Keratinocyte (primary cell): Measurements from ENCODE around the gene CCS. TPM values are rescaled to one million over a fixed set of nuclear protein-coding genes. Genes with fewer than 3 reads are reported as not detected.

Experiments
- DNase-seq: peaks from one replicate; pipeline ENCODE4 v3.0.0-alpha.2; 2011; ENCODE audit warnings: low read depth, missing footprints, low spot score
- FAIRE-seq: peaks from 2 replicates; lab custom pipeline; 2011; peaks lifted over from hg19 to GRCh38; lab: Jason Lieb, UNC
- H2AFZ ChIP-seq: 2 replicates; pipeline ENCODE4 v1.6.0; 2012; ENCODE audit warnings: low read length, control low read depth, inconsistent platforms; ENCODE audit not compliant: control insufficient read depth
- H3K27ac ChIP-seq: 2 replicates; pipeline ENCODE4 v1.5.1; 2011; ENCODE audit warnings: low read length; ENCODE audit not compliant: control insufficient read depth, insufficient read depth
- H3K27me3 ChIP-seq: 3 replicates; pipeline ENCODE4 v1.6.0; 2011; ENCODE audit warnings: low read length; ENCODE audit not compliant: control insufficient read depth, insufficient read depth; ENCODE audit errors: extremely low read depth
- H3K36me3 ChIP-seq, 2 experiments: 2 replicates in 1 of 2; 3 replicates in 1 of 2; pipeline ENCODE4 v1.5.1; 2011; ENCODE audit warnings: low read length in 2 of 2, mild to moderate bottlenecking in 1 of 2; ENCODE audit not compliant: control insufficient read depth in 2 of 2, insufficient read depth in 2 of 2; ENCODE audit errors: extremely low read depth in 1 of 2
- H3K4me1 ChIP-seq: 3 replicates; pipeline ENCODE4 v1.5.1; 2011; ENCODE audit warnings: low read length; ENCODE audit not compliant: control insufficient read depth, insufficient read depth; ENCODE audit errors: extremely low read depth
- H3K4me2 ChIP-seq: 3 replicates; pipeline ENCODE4 v1.6.0; 2011; ENCODE audit warnings: low read depth, low read length; ENCODE audit not compliant: control insufficient read depth, insufficient read depth; ENCODE audit errors: extremely low read depth
- H3K4me3 ChIP-seq, 3 experiments: fragments of 200-600 bp in 1 of 3; sonication (generic) in 1 of 3; 2 replicates in 2 of 3; 3 replicates in 1 of 3; pipeline ENCODE4 v1.5.1; 2011 to 2016; ENCODE audit warnings: low read length in 3 of 3, mild to moderate bottlenecking in 3 of 3, control low read depth in 2 of 3, inconsistent platforms in 1 of 3, low read depth in 1 of 3, mixed read lengths in 1 of 3, mixed run types in 1 of 3, moderate library complexity in 1 of 3; ENCODE audit not compliant: control insufficient read depth in 2 of 3, insufficient read depth in 2 of 3; ENCODE audit errors: extremely low read depth in 1 of 3
- H3K79me2 ChIP-seq: 2 replicates; pipeline ENCODE4 v1.6.0; 2012; ENCODE audit warnings: low read length; ENCODE audit not compliant: control insufficient read depth, insufficient read depth
- H3K9ac ChIP-seq: 3 replicates; pipeline ENCODE4 v1.6.0; 2011; ENCODE audit warnings: low read length; ENCODE audit not compliant: control insufficient read depth, insufficient read depth; ENCODE audit errors: extremely low read depth
- H3K9me1 ChIP-seq: 3 replicates; pipeline ENCODE4 v1.6.0; 2011; ENCODE audit warnings: low read length; ENCODE audit not compliant: control insufficient read depth, insufficient read depth; ENCODE audit errors: extremely low read depth
- H3K9me3 ChIP-seq: 2 replicates; pipeline ENCODE4 v1.5.1; 2012; ENCODE audit warnings: low read depth, low read length; ENCODE audit not compliant: control insufficient read depth
- H4K20me1 ChIP-seq: 3 replicates; pipeline ENCODE4 v1.6.0; 2011; ENCODE audit warnings: low read length; ENCODE audit not compliant: control insufficient read depth, insufficient read depth; ENCODE audit errors: extremely low read depth
- CTCF ChIP-seq, 3 experiments: IDR thresholded peaks in 1 of 3; conservative IDR thresholded peaks in 1 of 3; optimal IDR thresholded peaks in 1 of 3; 2 replicates in 2 of 3; 3 replicates in 1 of 3; pipeline versions ENCODE3 to v1.5.1; 2011; ENCODE audit warnings: low read length in 3 of 3, mild to moderate bottlenecking in 3 of 3, moderate library complexity in 2 of 3, control low read depth in 1 of 3, inconsistent platforms in 1 of 3; ENCODE audit not compliant: insufficient read depth in 2 of 3; ENCODE audit errors: extremely low read depth in 1 of 3
- EZH2 ChIP-seq: IDR thresholded peaks from one replicate; pipeline ENCODE4 v1.6.1; 2012; ENCODE audit warnings: inconsistent platforms, mild to moderate bottlenecking, low read length, moderate library complexity
- dilution Hi-C: fragments of 300-500 bp; cut with MboI; formaldehyde crosslinking; loops from one replicate; pipeline ENCODE4 v1.7.0; 2020; ENCODE audit warnings: low sequenced_read_pairs; ENCODE audit not compliant: extremely low pct_ligation_motif_present
- polyA plus RNA-seq, 5 experiments: library from polyadenylated mRNA; depleted of rRNA in 3 of 5; stranded (reverse) in 3 of 5; stranded (forward) in 1 of 5; unstranded in 1 of 5; fragments of >200 nt; gene quantifications; 1 replicate in 1 of 5; 2 replicates in 3 of 5; 3 replicates in 1 of 5; pipeline versions ENCODE4 v1.2.1 to v1.2.3, GENCODE V29; 2011 to 2012; ENCODE audit warnings: missing spikeins in 2 of 5, low read depth in 1 of 5, low replicate concordance in 1 of 5
- small RNA-seq, 3 experiments: library from RNA; depleted of rRNA; stranded (forward); fragments of <200 nt; gene quantifications; one replicate each; pipeline ENCODE3, GENCODE V24; 2012; ENCODE audit warnings: low read depth in 3 of 3, low replicate concordance in 1 of 3; ENCODE audit not compliant: insufficient read length in 3 of 3

Gene CCS
- polyA plus RNA-seq, 1 donor (not counting 4 experiments of a cell fraction or from before 2014, with no cell fraction given), result 17.6 TPM

GRCh38 chr11:66653123-66653522 is 60.1 kb downstream of the CCS start:
- Histone ChIP-seq H4K20me1 (no peaks in the 10 kb centered on the region), H3K27me3 (no peaks in the 10 kb centered on the region), H3K4me2 (no peak overlapping the region), H3K9me3 (no peaks in the 10 kb centered on the region), H3K79me2 (peaks cover 32% of the 10 kb centered on the region), H3K27ac (no peak overlapping the region), H3K4me3 (no peak overlapping the region), H3K36me3 (peaks cover 7 to 10% of the 10 kb centered on the region in 2 experiments), H3K4me1 (peaks cover 8% of the 10 kb centered on the region), H2AFZ (no peak overlapping the region), H3K9me1 (no peaks in the 10 kb centered on the region), H3K9ac (no peak overlapping the region)
- FAIRE-seq (no peak), DNase-seq (no peak)
- TF ChIP-seq EZH2, result no peak
- TF ChIP-seq CTCF (optimal IDR thresholded peaks at IDR 0.05 in 1 of 3, IDR thresholded peaks at IDR 0.05 in 1 of 3, conservative IDR thresholded peaks at IDR 0.05 in 1 of 3; ENCODE audit: extremely low read depth in 1 of 3, insufficient read depth in 2 of 3, low read length in 3 of 3), result no peak
- dilution Hi-C loops, result no loop called here

Small RNAs within 50 kb of the gene (small RNA-seq; reads per million reads assigned to genes)
- gene RNU4-39P, result 0 to 0.25 (median 0) reads per million in 3 experiments

Other genes starting within 250 kb of the CCS start
- 61.4 to 65.8 TPM (median 64.8 TPM) in 3 replicates for gene BRMS1, start 248.1 kb upstream of the CCS start, polyA plus RNA-seq
- gene B4GAT1, start 245.6 kb upstream of the CCS start, polyA plus RNA-seq, result 5.2 to 6.0 TPM (median 5.7 TPM) in 3 replicates
- gene SLC29A2, start 221.4 kb upstream of the CCS start, polyA plus RNA-seq, result 1.3 to 2.7 TPM (median 1.7 TPM) in 3 replicates
- 0.03 TPM in 1 of 3 replicates, not detected in the others for gene NPAS4, start 172.2 kb upstream of the CCS start, polyA plus RNA-seq
- gene MRPL11, start 154.3 kb upstream of the CCS start, polyA plus RNA-seq, result 31.1 to 51.7 TPM (median 43.9 TPM) in 3 replicates
- 2.1 to 3.2 TPM (median 2.8 TPM) in 3 replicates for gene PELI3, start 126.3 kb upstream of the CCS start, polyA plus RNA-seq
- gene DPP3, start 112.8 kb upstream of the CCS start, polyA plus RNA-seq, result 57.9 to 75.1 TPM (median 64.5 TPM) in 3 replicates
- 11.7 to 14.6 TPM (median 14.6 TPM) in 3 replicates for gene BBS1, start 82.5 kb upstream of the CCS start, polyA plus RNA-seq
- gene ZDHHC24, start 47.1 kb upstream of the CCS start, polyA plus RNA-seq, result 4.8 to 8.2 TPM (median 5.9 TPM) in 3 replicates
- gene ACTN3, start 46.3 kb upstream of the CCS start, polyA plus RNA-seq, result not detected in 3 replicates
- gene CTSF, start 24.6 kb upstream of the CCS start, polyA plus RNA-seq, result 3.2 to 5.8 TPM (median 3.3 TPM) in 3 replicates
- gene CCDC87, start 122 bp upstream of the CCS start, polyA plus RNA-seq, result 0.04 to 0.09 TPM (median 0.07 TPM) in 3 replicates
- 10.5 to 23.8 TPM (median 16.6 TPM) in 3 replicates for gene RBM14, start 23.4 kb downstream of the CCS start, polyA plus RNA-seq
- 153 to 190 TPM (median 171 TPM) in 3 replicates for gene RBM4, start 45.5 kb downstream of the CCS start, polyA plus RNA-seq
- gene RBM4B, start 84.7 kb downstream of the CCS start, polyA plus RNA-seq, result 17.2 to 20.9 TPM (median 17.9 TPM) in 3 replicates
- gene SPTBN2, start 136.0 kb downstream of the CCS start, polyA plus RNA-seq, result 7.8 to 14.7 TPM (median 11.1 TPM) in 3 replicates